ENCODE results near the gene F8. TPM values are rescaled to one million over a fixed set of nuclear protein-coding genes. Genes with fewer than 3 reads are reported as not detected.

F8 gene
- total RNA-seq, 4 donors from 2014 or later = 1.2 to 7.4 (median 4.3) TPM

DNA sequence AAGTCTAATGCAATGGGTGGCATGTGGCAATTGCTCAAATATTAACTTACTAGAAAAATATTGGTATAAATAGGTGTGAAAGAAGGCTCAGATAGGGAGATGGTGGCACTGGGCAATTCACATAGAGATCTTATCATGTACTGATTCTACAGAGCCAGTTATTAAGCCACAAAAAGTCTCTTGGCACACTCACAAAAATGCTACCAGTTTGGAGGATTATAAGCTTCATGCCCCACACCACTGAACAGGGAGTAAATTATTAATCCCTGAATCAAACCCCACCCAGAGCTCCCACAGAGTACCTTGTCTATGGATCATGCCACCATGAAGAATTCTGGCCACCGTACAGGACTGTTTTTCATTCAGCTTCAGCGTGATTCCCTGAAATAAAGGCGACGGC lies 231.1 kb downstream of the F8 start:
- Histone ChIP-seq H3K36me3 (no peaks in the 10 kb centered on the region), H3K27me3 (no peaks in the 10 kb centered on the region), H3K4me1 (no peaks in the 10 kb centered on the region), H3K4me3 (no peak overlapping the region), H3K9me3 (no peaks in the 10 kb centered on the region), H3K27ac (no peak overlapping the region)
- DNase-seq = no peak
- TF ChIP-seq, protein P1, sequence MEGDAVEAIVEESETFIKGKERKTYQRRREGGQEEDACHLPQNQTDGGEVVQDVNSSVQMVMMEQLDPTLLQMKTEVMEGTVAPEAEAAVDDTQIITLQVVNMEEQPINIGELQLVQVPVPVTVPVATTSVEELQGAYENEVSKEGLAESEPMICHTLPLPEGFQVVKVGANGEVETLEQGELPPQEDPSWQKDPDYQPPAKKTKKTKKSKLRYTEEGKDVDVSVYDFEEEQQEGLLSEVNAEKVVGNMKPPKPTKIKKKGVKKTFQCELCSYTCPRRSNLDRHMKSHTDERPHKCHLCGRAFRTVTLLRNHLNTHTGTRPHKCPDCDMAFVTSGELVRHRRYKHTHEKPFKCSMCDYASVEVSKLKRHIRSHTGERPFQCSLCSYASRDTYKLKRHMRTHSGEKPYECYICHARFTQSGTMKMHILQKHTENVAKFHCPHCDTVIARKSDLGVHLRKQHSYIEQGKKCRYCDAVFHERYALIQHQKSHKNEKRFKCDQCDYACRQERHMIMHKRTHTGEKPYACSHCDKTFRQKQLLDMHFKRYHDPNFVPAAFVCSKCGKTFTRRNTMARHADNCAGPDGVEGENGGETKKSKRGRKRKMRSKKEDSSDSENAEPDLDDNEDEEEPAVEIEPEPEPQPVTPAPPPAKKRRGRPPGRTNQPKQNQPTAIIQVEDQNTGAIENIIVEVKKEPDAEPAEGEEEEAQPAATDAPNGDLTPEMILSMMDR (IDR thresholded peaks at IDR 0.05) = no peak
- TF ChIP-seq POLR2A (IDR thresholded peaks at IDR 0.05) = no peak
- intact Hi-C loops (cut with DNase I) = no loop called here
- WGBS, 2 donors = 71 to 95% methylated on average over 4 of the region's 4 CpGs

Small RNA genes within 50 kb of the gene (small RNA-seq; reads per million reads assigned to genes)
- gene MIR1184-1 = 0 reads per million in 4 donors

Other genes starting within 250 kb of the F8 start
- gene MPP1, start 217.2 kb downstream of the F8 start, total RNA-seq = 10 to 100 TPM in 2 of 4 donors, 1 to 10 TPM in 2; 3.7 to 21.2 (median 13.2) TPM
- not detected for gene SMIM9, start 188.1 kb downstream of the F8 start, total RNA-seq
- gene F8A1, start 136.4 kb downstream of the F8 start, total RNA-seq = 10 to 100 TPM in 1 of 4 donors, 1 to 10 TPM in 2, under 1 TPM in 1; 0.35 to 13.7 (median 3.8) TPM
- gene FUNDC2, start 4.1 kb upstream of the F8 start, total RNA-seq = 10 to 100 TPM in 3 of 4 donors, 1 to 10 TPM in 1; 7.8 to 51.7 (median 34.7) TPM
- 10 to 100 TPM in 2 of 4 donors, 1 to 10 TPM in 2; 5.1 to 18.3 (median 13.3) TPM for gene CMC4, start 48.4 kb upstream of the F8 start, total RNA-seq
- gene MTCP1, start 48.4 kb upstream of the F8 start, total RNA-seq = 1 to 10 TPM in 3 of 4 donors, not detected in 1; 1.8 to 3.1 (median 3.1) TPM
- gene BRCC3, start 48.8 kb upstream of the F8 start, total RNA-seq = 10 to 100 TPM; 11.8 to 18.6 (median 17.1) TPM
- gene VBP1, start 193.7 kb upstream of the F8 start, total RNA-seq = 10 to 100 TPM; 18.8 to 45.5 (median 32.9) TPM
- under 1 TPM; 0.08 to 0.41 (median 0.28) TPM for gene RAB39B, start 241.8 kb upstream of the F8 start, total RNA-seq